ENCODE measurements around the gene ME2.

GRCh38 chr18:50896093-50896492 is 17.2 kb downstream of the ME2 start:
- TF ChIP-seq CTCF (IDR thresholded peaks at IDR 0.05; ENCODE audit: extremely low read depth in 1 of 2, insufficient read depth in 1 of 2, low read depth in 1 of 2, low read length in 2 of 2) (no peak), POLR2AphosphoS5 (IDR thresholded peaks at IDR 0.05; ENCODE audit: insufficient read depth, low read depth, low read length) (no peak), JUN (IDR thresholded peaks at IDR 0.05; ENCODE audit: borderline replicate concordance, insufficient read depth, insufficient read length, low read depth) (no peak)

All from endothelial cell of umbilical vein (primary cell).